ENCODE data around the gene NACC2. TPM values are rescaled to one million over a fixed set of nuclear protein-coding genes. Genes with fewer than 3 reads are reported as not detected.

Gene NACC2
- total RNA-seq, 4 donors from 2014 or later = 26.0 to 51.7 (median 43.5) TPM

- DNase-seq (no peak), ATAC-seq (peak in 1 of 2 donors; percentile 27)
- peaks cover 25 to 45% of the 10 kb centered on the region in 2 donors for H3K4me1 ChIP-seq
- no peak for TF ChIP-seq POLR2A (IDR thresholded peaks at IDR 0.05)
- no peak for TF ChIP-seq CTCF (IDR thresholded peaks at IDR 0.05 in 4 of 5, conservative IDR thresholded peaks at IDR 0.05 in 1 of 5)
- no peaks in the 10 kb centered on the region for H3K27me3 ChIP-seq
- no peaks in the 10 kb centered on the region for H3K9me3 ChIP-seq
- peaks cover 0 to 16% of the 10 kb centered on the region in 2 donors for H3K36me3 ChIP-seq
- in situ Hi-C loops (cut with MboI; ENCODE audit: low sequenced_read_pairs in 4 of 4) (no loop called here), intact Hi-C loops (cut with DNase I; ENCODE audit: low total_unique reads) (loop anchor here (1.0 kb wide), 1 partner anchor 68 kb away; no protein-coding TSS in a partner anchor)
- peak overlapping the region; percentile 46 to 60 (median 52) for H3K4me3 ChIP-seq
- H3K27ac ChIP-seq = peak overlapping the region in 2 of 4 donors; percentile 9 to 33
Observed at GRCh38 chr9:136052472-136052880, 42.6 kb downstream of the NACC2 start.

DNA sequence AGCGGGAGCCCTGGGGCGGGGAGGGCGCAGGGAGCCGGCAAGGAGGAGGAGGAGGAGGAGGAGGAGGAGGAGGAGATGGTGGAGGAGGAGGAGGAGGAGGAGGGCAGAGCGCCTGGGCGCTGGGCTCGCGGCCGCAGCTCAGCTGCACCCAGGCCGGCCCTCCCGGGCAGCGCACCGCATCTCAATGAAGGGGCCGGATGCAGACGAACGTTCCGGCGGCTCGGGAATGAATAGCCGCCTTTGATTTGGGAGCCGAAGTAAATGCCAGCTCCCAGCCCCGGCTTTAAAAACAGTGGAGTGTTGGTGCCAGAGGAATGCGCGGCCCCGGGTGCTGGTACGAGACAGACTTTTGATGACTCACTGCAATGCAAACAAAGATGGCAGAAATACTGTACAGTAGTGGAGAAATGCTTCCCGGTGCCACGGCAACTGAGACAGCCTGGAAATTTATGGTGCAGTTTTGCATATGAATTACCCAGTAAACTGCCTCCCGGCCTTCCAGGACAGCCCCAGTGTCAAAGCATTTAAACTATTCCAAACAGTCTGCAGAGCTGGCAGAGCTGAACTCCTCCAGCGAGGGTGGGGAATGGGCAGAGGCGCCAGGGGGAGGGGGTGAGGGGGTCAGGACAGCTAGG, 43.1 kb downstream of the NACC2 start:
- in situ Hi-C loops (cut with MboI; ENCODE audit: low sequenced_read_pairs in 4 of 4) (no loop called here), intact Hi-C loops (cut with DNase I; ENCODE audit: low total_unique reads) (loop anchor here (1.0 kb wide), 1 partner anchor 68 kb away; no protein-coding TSS in a partner anchor)
- no peaks in the 10 kb centered on the region for H3K27me3 ChIP-seq
- ATAC-seq (peak in 1 of 2 donors; percentile 47), DNase-seq (no peak)
- no peaks in the 10 kb centered on the region for H3K9me3 ChIP-seq
- H3K4me1 ChIP-seq = peaks cover 25 to 45% of the 10 kb centered on the region in 2 donors
- H3K27ac ChIP-seq = peak overlapping the region in 3 of 4 donors; percentile 9 to 33 (median 19)
- H3K36me3 ChIP-seq = peaks cover 0 to 16% of the 10 kb centered on the region in 2 donors
- H3K4me3 ChIP-seq = peak overlapping the region; percentile 46 to 60 (median 52)
- no peak for TF ChIP-seq CTCF (IDR thresholded peaks at IDR 0.05 in 4 of 5, conservative IDR thresholded peaks at IDR 0.05 in 1 of 5)
- TF ChIP-seq POLR2A (IDR thresholded peaks at IDR 0.05) = no peak

DNA sequence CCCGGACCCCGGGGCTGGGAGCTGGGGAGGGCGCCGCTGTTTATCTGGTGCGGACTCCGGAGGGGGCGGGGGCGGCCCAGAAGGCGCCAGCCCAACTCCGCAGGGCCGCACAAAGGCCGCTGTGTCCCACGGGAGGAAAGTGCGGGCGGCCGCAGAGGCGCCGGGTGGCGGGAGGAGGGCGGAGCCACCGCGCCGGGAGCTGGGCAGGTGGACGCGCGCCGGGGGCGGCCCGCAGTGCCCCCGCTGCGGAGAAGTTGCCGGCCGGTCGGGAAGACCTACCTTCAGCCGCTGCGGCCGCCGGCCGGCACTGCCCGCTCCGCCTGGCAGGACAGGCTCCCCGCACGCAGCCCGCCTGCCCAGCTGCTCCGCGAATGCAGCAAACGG, 43.6 kb downstream of the NACC2 start:
- peak in 1 of 2 donors; percentile 17 for ATAC-seq
- in situ Hi-C loops (cut with MboI; ENCODE audit: low sequenced_read_pairs in 4 of 4) = no loop called here
- H3K27me3 ChIP-seq = no peaks in the 10 kb centered on the region
- no peak for DNase-seq
- H3K4me3 ChIP-seq = peak overlapping the region; percentile 46 to 60 (median 52)
- peaks cover 0 to 19% of the 10 kb centered on the region in 2 donors for H3K36me3 ChIP-seq
- TF ChIP-seq POLR2A (IDR thresholded peaks at IDR 0.05) (no peak), CTCF (IDR thresholded peaks at IDR 0.05 in 4 of 5, conservative IDR thresholded peaks at IDR 0.05 in 1 of 5) (no peak)
- no peaks in the 10 kb centered on the region for H3K9me3 ChIP-seq
- intact Hi-C loops (cut with DNase I; ENCODE audit: low total_unique reads) = no loop called here
- H3K4me1 ChIP-seq = peaks cover 25 to 45% of the 10 kb centered on the region in 2 donors
- no peak overlapping the region for H3K27ac ChIP-seq

DNA sequence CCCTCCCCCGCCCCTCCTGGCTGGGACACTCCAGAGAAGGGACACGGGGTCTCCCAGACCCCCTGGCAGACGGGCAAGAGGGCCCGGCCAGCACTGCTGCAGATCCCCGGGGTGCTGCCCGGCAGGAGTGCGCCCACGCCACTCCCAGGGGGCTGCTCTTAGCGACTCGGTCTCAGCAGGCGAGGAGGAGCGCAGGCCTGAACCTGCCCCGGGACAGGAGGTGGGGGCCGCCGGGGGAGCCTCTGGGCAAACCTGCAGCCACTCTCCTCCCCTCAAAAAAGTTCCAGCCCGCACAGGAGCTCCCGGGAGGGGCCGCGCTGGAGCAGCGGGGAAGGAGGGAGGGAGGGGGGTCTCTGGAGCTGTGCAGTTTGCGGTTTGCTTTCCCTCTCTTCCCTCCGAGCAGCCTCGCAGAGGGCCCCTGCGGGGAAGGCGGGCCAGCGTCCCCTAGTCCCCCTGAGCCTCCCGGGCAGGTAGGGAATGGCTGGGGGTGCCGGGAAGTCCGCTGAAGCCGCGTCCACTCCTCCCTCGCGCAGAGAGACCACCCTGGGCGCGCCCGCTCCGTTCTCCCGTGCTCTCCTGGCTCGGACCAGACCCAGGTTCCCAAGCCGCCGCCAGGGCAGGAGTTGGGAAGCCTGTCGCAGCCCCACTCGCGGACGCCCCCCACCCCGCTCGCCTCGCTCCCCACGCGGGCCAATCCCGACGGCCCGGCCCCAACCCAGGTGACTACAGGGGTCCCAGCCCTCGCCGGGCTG, 44.2 kb downstream of the NACC2 start:
- in situ Hi-C loops (cut with MboI; ENCODE audit: low sequenced_read_pairs in 4 of 4) = no loop called here
- intact Hi-C loops (cut with DNase I; ENCODE audit: low total_unique reads) = no loop called here
- peaks cover 25 to 45% of the 10 kb centered on the region in 2 donors for H3K4me1 ChIP-seq

More for the DNA sequence above, 44.2 kb downstream of the NACC2 start:
- Histone ChIP-seq H3K9me3 (no peaks in the 10 kb centered on the region), H3K36me3 (peaks cover 0 to 21% of the 10 kb centered on the region in 2 donors), H3K4me3 (peak overlapping the region; percentile 46 to 60 (median 52)), H3K27ac (no peak overlapping the region), H3K27me3 (no peaks in the 10 kb centered on the region)
- ATAC-seq (no peak), DNase-seq (no peak)
- TF ChIP-seq CTCF (IDR thresholded peaks at IDR 0.05 in 4 of 5, conservative IDR thresholded peaks at IDR 0.05 in 1 of 5) = no peak
- no peak for TF ChIP-seq POLR2A (IDR thresholded peaks at IDR 0.05)

Measured in gastrocnemius medialis (tissue), 4 donors.